ES-I3 (cell line): Measurements from ENCODE around the gene ENHO.

Source experiments
- H3K36me3 ChIP-seq: 2 replicates; pipeline ENCODE4 v1.6.1; 2013; ENCODE audit warnings: mild to moderate bottlenecking, low read length, control low read depth, moderate library complexity; ENCODE audit not compliant: insufficient read depth
- H3K4me1 ChIP-seq: 2 replicates; pipeline ENCODE4 v1.6.1; 2013; ENCODE audit warnings: mild to moderate bottlenecking, control low read depth, low read length; ENCODE audit not compliant: insufficient read depth
- H3K9ac ChIP-seq: 2 replicates; pipeline ENCODE4 v1.6.1; 2013; ENCODE audit warnings: low read depth, mild to moderate bottlenecking, low read length, moderate library complexity
- H3K9me3 ChIP-seq: 2 replicates; pipeline ENCODE4 v1.6.1; 2013; ENCODE audit warnings: mild to moderate bottlenecking, low read length, moderate library complexity; ENCODE audit not compliant: control insufficient read depth, insufficient read depth

The ENHO gene

GRCh38 chr9:34559624-34560455 is 37.0 kb upstream of the ENHO start:
- Histone ChIP-seq H3K9me3 (no peaks in the 10 kb centered on the region), H3K4me1 (peaks cover 21% of the 10 kb centered on the region), H3K9ac (no peak overlapping the region), H3K36me3 (peaks cover 3% of the 10 kb centered on the region; the same call in 1 of the 2 replicates)

- Histone ChIP-seq H3K9me3 (no peaks in the 10 kb centered on the region), H3K9ac (no peak overlapping the region), H3K36me3 (peaks cover 3% of the 10 kb centered on the region; the same call in 1 of the 2 replicates), H3K4me1 (peaks cover 24% of the 10 kb centered on the region)
Measured at GRCh38 chr9:34558919-34559623, 36.3 kb upstream of the ENHO start.

DNA sequence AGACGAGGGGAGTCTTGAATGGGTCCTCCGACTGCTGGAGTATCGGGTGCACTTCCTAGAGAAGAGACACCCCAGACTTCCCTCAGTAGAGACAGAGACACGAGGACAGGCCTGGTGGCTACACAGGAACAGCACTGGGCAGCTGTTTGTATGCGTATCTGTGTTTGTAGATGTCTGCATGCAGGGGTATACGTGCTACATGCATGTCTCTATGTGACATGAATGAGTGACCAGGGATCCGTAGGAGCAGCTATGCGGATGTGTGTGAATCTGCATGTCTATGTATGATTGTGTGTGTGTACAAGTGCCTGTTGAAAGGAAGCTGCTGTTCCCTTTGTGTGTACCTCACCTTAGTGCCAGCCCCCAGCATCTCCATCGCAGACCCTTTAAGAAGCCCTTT is 35.6 kb upstream of the ENHO start:
- Histone ChIP-seq H3K9me3 (no peaks in the 10 kb centered on the region), H3K9ac (no peak overlapping the region), H3K4me1 (peaks cover 24% of the 10 kb centered on the region), H3K36me3 (peaks cover 3% of the 10 kb centered on the region; the same call in 1 of the 2 replicates)

DNA sequence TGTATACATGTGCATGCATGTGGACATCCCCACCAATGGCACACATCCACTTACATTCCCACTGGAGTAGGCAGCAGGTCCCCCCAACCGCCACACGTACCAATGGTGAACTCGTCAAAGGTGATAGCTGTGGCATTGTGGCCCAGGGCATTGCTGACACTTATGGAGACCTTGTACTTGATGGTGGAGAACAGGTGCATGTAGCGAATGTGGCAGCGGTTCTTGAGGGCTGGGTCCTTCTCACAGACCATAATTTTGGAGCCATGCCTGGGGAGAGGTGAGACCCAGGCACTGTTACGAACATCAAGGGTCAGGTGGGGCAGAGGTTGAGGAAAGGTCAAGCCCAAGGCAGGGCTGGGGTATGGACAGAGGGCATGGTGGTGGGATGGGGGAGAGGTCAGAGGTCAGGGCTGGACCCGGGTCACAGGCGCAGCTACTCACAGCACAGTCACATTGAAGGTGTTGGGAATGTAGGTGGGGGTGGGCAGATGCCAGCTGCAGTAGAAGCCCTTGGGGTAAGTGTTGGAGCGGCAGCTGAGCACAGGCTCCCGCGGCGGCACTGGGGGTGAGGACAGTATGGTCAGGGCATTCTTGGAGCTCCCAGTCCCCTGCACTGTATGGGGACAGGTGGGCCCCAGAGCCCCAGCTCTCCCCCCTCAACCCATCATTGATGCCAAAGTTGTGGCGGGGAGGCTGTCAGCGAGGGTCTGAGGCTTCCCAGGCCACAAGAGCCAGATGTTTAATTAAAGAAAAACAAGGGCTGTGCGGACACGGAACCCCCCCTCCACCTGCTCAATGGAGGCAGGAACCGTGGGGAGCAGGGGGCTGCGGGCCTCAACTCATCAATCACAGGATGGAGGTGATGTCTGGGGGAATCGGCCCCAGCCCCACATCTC is 34.9 kb upstream of the ENHO start:
- Histone ChIP-seq H3K36me3 (peaks cover 3% of the 10 kb centered on the region; the same call in 1 of the 2 replicates), H3K9me3 (no peaks in the 10 kb centered on the region), H3K4me1 (peaks cover 24% of the 10 kb centered on the region), H3K9ac (no peak overlapping the region)

DNA sequence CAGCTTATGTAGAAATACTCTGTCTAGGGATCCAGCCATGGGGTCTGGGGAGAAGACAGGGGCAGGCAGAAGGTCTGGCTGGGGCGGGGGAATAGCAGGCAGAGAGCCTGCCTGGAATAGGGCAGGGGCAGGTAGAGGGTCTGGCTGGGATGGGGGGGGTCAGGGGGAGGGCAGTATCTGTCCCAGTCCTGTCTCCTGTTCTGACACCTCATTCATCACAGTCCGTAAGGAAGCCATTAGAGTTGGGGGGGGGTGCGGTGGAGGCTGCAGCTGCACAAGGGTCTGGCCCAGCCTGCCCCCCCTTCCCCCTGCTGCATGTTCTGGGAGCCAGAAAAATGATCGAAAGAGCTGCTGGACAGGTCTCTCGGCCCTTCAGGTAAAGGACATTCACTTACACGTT is 34.2 kb upstream of the ENHO start:
- no peaks in the 10 kb centered on the region for H3K9me3 ChIP-seq
- H3K36me3 ChIP-seq, result peaks cover 3% of the 10 kb centered on the region; the same call in 1 of the 2 replicates
- H3K9ac ChIP-seq, result no peak overlapping the region
- peaks cover 24% of the 10 kb centered on the region for H3K4me1 ChIP-seq

GRCh38 chr9:34555936-34556525 is 33.2 kb upstream of the ENHO start:
- Histone ChIP-seq H3K9me3 (no peaks in the 10 kb centered on the region), H3K4me1 (peaks cover 24% of the 10 kb centered on the region), H3K9ac (no peak overlapping the region), H3K36me3 (no peaks in the 10 kb centered on the region)

DNA sequence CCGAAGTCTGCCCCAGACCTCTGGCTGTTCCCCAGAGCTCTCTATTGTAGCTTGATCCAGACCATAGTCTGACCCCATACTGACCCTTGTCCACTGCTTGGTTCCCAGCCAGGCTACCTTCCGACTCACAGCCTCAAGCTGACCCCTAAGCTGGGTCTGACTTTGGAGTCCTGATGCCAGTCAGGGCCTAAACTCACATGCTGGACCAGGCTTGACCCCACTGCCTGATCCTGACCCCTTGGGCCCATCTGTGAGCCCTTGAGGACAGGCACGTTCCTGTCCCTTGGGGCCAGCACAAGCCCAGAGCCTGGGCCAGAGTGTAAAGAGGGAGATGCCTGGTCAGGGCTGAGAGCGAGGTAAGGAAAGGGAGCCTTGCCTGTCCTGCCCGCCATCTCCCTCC is 32.7 kb upstream of the ENHO start:
- H3K9me3 ChIP-seq, result no peaks in the 10 kb centered on the region
- H3K36me3 ChIP-seq, result no peaks in the 10 kb centered on the region
- peaks cover 22% of the 10 kb centered on the region for H3K4me1 ChIP-seq
- no peak overlapping the region for H3K9ac ChIP-seq

GRCh38 chr9:34555002-34555348 is 32.2 kb upstream of the ENHO start:
- H3K4me1 ChIP-seq, result peaks cover 17% of the 10 kb centered on the region

GRCh38 chr9:34554211-34555001 is 31.6 kb upstream of the ENHO start:
- H3K9me3 ChIP-seq, result no peaks in the 10 kb centered on the region
- peaks cover 15% of the 10 kb centered on the region for H3K4me1 ChIP-seq
- no peak overlapping the region for H3K9ac ChIP-seq

More at GRCh38 chr9:34555002-34555348, 32.2 kb upstream of the ENHO start:
- Histone ChIP-seq H3K36me3 (no peaks in the 10 kb centered on the region), H3K9me3 (no peaks in the 10 kb centered on the region), H3K9ac (no peak overlapping the region)

DNA sequence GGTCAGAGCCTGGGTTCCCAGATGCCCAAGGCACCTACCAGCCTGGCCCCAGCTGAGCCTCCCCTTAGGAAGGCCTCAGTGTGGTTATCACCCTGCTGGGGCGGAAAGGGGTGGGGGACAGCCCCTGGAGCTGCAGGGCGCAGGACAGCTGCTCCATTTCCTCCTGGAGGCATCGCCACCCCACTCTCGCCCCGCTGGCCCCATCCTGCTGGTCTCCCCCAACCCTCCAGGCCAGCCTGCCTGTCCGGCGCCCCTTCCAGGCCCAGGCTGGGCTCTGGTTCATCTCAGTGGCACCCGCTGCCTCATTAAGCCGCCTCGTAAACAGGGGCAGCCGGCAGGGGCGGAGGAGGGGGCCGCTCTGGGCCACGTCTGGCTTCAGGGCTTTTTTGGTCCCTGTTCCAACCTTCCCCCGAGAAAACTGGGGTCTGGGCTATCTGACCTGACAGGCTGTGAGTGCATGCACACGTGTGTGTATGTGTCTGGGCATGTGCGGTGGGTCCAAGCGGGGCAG is 30.8 kb upstream of the ENHO start:
- Histone ChIP-seq H3K36me3 (no peaks in the 10 kb centered on the region), H3K9me3 (no peaks in the 10 kb centered on the region), H3K9ac (no peak overlapping the region), H3K4me1 (peaks cover 11% of the 10 kb centered on the region)

More at GRCh38 chr9:34554211-34555001, 31.6 kb upstream of the ENHO start:
- H3K36me3 ChIP-seq, result no peaks in the 10 kb centered on the region

DNA sequence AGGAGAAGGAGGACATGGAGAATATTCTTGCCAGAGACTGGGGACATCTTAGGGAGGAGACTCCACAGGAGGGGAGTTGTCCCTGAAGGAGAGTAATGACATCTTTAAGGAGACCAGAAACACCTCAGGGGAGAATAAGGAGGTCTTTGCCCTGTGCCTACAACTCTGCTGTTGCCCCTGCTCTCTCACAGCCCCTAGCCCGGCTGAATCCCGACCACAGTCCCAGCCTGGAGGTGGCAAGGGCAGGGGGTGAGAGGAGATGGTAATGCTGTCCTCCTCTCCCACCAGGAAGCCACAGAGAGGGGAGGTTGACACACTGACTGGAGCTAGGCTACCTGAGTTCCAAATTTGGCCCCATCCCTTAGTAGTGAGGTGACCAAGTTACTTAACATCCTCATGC is 30.2 kb upstream of the ENHO start:
- Histone ChIP-seq H3K9me3 (no peaks in the 10 kb centered on the region), H3K9ac (no peak overlapping the region), H3K4me1 (peaks cover 11% of the 10 kb centered on the region), H3K36me3 (no peaks in the 10 kb centered on the region)

GRCh38 chr9:34552606-34552981 is 29.8 kb upstream of the ENHO start:
- H3K4me1 ChIP-seq, result peaks cover 11% of the 10 kb centered on the region
- H3K9me3 ChIP-seq, result no peaks in the 10 kb centered on the region
- H3K9ac ChIP-seq, result no peak overlapping the region
- no peaks in the 10 kb centered on the region for H3K36me3 ChIP-seq
